ENCODE results near the gene CAPN15.

- TF ChIP-seq CTCF (IDR thresholded peaks at IDR 0.05) (peak in 1 of 12 donors; percentile 11), POLR2A (IDR thresholded peaks at IDR 0.05) (no peak)
Observed at GRCh38 chr16:600781-601180, 73.3 kb downstream of the CAPN15 start.

Measured in heart left ventricle (tissue), 13 donors.